ENCODE measurements around the gene ALDH8A1. TPM values are rescaled to one million over a fixed set of nuclear protein-coding genes. Genes with fewer than 3 reads are reported as not detected.

The ALDH8A1 gene
- total RNA-seq, 1 donor from 2014 or later: 1.6 TPM

- intact Hi-C loops (cut with micrococcal nuclease): no loop called here
- no peak overlapping the region for H3K27ac Mint-ChIP-seq
- peaks cover 58% of the 10 kb centered on the region for H3K36me3 Mint-ChIP-seq (ENCODE audit: low read depth)
- no peaks in the 10 kb centered on the region for H3K27me3 Mint-ChIP-seq (ENCODE audit: insufficient read depth)
- no peak overlapping the region for H3K4me3 Mint-ChIP-seq
- H3K9me3 Mint-ChIP-seq: peaks cover 25% of the 10 kb centered on the region
- no peak for DNase-seq (ENCODE audit: low spot score)
- H3K4me1 Mint-ChIP-seq (ENCODE audit: low read depth): peaks cover 28% of the 10 kb centered on the region
Measured at GRCh38 chr6:134974370-134974769, 24.5 kb upstream of the ALDH8A1 start.

- no peak for DNase-seq (ENCODE audit: low spot score)
- Mint-ChIP-seq H3K4me3 (no peak overlapping the region), H3K36me3 (ENCODE audit: low read depth) (peaks cover 46% of the 10 kb centered on the region), H3K27ac (no peak overlapping the region), H3K4me1 (ENCODE audit: low read depth) (peaks cover 6% of the 10 kb centered on the region), H3K27me3 (ENCODE audit: insufficient read depth) (no peaks in the 10 kb centered on the region), H3K9me3 (no peaks in the 10 kb centered on the region)
- intact Hi-C loops (cut with micrococcal nuclease): no loop called here
Measured at GRCh38 chr6:134967711-134968110, 17.8 kb upstream of the ALDH8A1 start.

- intact Hi-C loops (cut with micrococcal nuclease): no loop called here
- Mint-ChIP-seq H3K36me3 (ENCODE audit: low read depth) (peaks cover 52% of the 10 kb centered on the region), H3K9me3 (no peaks in the 10 kb centered on the region), H3K4me3 (no peak overlapping the region), H3K27me3 (ENCODE audit: insufficient read depth) (no peaks in the 10 kb centered on the region), H3K27ac (no peak overlapping the region), H3K4me1 (ENCODE audit: low read depth) (peaks cover 12% of the 10 kb centered on the region)
- DNase-seq (ENCODE audit: low spot score): no peak
Measured at GRCh38 chr6:134964451-134965203, 14.7 kb upstream of the ALDH8A1 start.

- intact Hi-C loops (cut with micrococcal nuclease): no loop called here
- Mint-ChIP-seq H3K27ac (no peak overlapping the region), H3K4me1 (ENCODE audit: low read depth) (peaks cover 16% of the 10 kb centered on the region), H3K4me3 (no peak overlapping the region), H3K36me3 (ENCODE audit: low read depth) (peaks cover 51% of the 10 kb centered on the region), H3K27me3 (ENCODE audit: insufficient read depth) (no peaks in the 10 kb centered on the region), H3K9me3 (no peaks in the 10 kb centered on the region)
- no peak for DNase-seq (ENCODE audit: low spot score)
Measured at GRCh38 chr6:134962421-134962820, 12.5 kb upstream of the ALDH8A1 start.

- Mint-ChIP-seq H3K4me3 (no peak overlapping the region), H3K9me3 (no peaks in the 10 kb centered on the region), H3K27ac (peak overlapping the region; percentile 5), H3K36me3 (ENCODE audit: low read depth) (peaks cover 49% of the 10 kb centered on the region), H3K27me3 (ENCODE audit: insufficient read depth) (no peaks in the 10 kb centered on the region), H3K4me1 (ENCODE audit: low read depth) (peaks cover 22% of the 10 kb centered on the region)
- intact Hi-C loops (cut with micrococcal nuclease): loop anchor here (1.0 to 2.0 kb wide), 2 partner anchors 18 to 223 kb away; no protein-coding TSS in a partner anchor
- no peak for DNase-seq (ENCODE audit: low spot score)
Measured at GRCh38 chr6:134961366-134961765, 11.5 kb upstream of the ALDH8A1 start.

GRCh38 chr6:134959603-134960002 is 9.7 kb upstream of the ALDH8A1 start:
- Mint-ChIP-seq H3K4me1 (ENCODE audit: low read depth) (peaks cover 29% of the 10 kb centered on the region), H3K4me3 (no peak overlapping the region), H3K36me3 (ENCODE audit: low read depth) (peaks cover 41% of the 10 kb centered on the region), H3K27ac (no peak overlapping the region), H3K27me3 (ENCODE audit: insufficient read depth) (no peaks in the 10 kb centered on the region), H3K9me3 (no peaks in the 10 kb centered on the region)
- no peak for DNase-seq (ENCODE audit: low spot score)
- intact Hi-C loops (cut with micrococcal nuclease): loop anchor here (2.0 kb wide), 1 partner anchor 225 kb away; no protein-coding TSS in a partner anchor

- no peak overlapping the region for H3K27ac Mint-ChIP-seq
- H3K27me3 Mint-ChIP-seq (ENCODE audit: insufficient read depth): no peaks in the 10 kb centered on the region
- intact Hi-C loops (cut with micrococcal nuclease): loop anchor here (1.0 kb wide), 2 partner anchors 23 to 227 kb away; no protein-coding TSS in a partner anchor
Measured at GRCh38 chr6:134956676-134957075, 6.8 kb upstream of the ALDH8A1 start.

GRCh38 chr6:134956032-134956431 is 6.1 kb upstream of the ALDH8A1 start:
- Mint-ChIP-seq H3K4me3 (no peak overlapping the region), H3K27me3 (ENCODE audit: insufficient read depth) (no peaks in the 10 kb centered on the region), H3K9me3 (no peaks in the 10 kb centered on the region), H3K36me3 (ENCODE audit: low read depth) (peaks cover 19% of the 10 kb centered on the region), H3K4me1 (ENCODE audit: low read depth) (peaks cover 20% of the 10 kb centered on the region), H3K27ac (no peak overlapping the region)
- intact Hi-C loops (cut with micrococcal nuclease): loop anchor here (1.0 kb wide), 2 partner anchors 23 to 227 kb away; no protein-coding TSS in a partner anchor
- DNase-seq (ENCODE audit: low spot score): no peak

More at GRCh38 chr6:134956676-134957075, 6.8 kb upstream of the ALDH8A1 start:
- Mint-ChIP-seq H3K4me3 (no peak overlapping the region), H3K9me3 (no peaks in the 10 kb centered on the region), H3K36me3 (ENCODE audit: low read depth) (peaks cover 25% of the 10 kb centered on the region), H3K4me1 (ENCODE audit: low read depth) (peaks cover 27% of the 10 kb centered on the region)
- no peak for DNase-seq (ENCODE audit: low spot score)

GRCh38 chr6:134954272-134955000 is 4.5 kb upstream of the ALDH8A1 start:
- Mint-ChIP-seq H3K4me3 (no peak overlapping the region), H3K4me1 (ENCODE audit: low read depth) (peaks cover 17% of the 10 kb centered on the region), H3K27me3 (ENCODE audit: insufficient read depth) (no peaks in the 10 kb centered on the region), H3K27ac (no peak overlapping the region), H3K9me3 (no peaks in the 10 kb centered on the region), H3K36me3 (ENCODE audit: low read depth) (peaks cover 11% of the 10 kb centered on the region)
- DNase-seq (ENCODE audit: low spot score): no peak
- intact Hi-C loops (cut with micrococcal nuclease): no loop called here

- H3K4me3 Mint-ChIP-seq: no peak overlapping the region
- no peaks in the 10 kb centered on the region for H3K27me3 Mint-ChIP-seq (ENCODE audit: insufficient read depth)
- H3K4me1 Mint-ChIP-seq (ENCODE audit: low read depth): peaks cover 7% of the 10 kb centered on the region
- peak overlapping the region; percentile 19 for H3K27ac Mint-ChIP-seq
- intact Hi-C loops (cut with micrococcal nuclease): no loop called here
- H3K9me3 Mint-ChIP-seq: no peaks in the 10 kb centered on the region
- DNase-seq (ENCODE audit: low spot score): no peak
- H3K36me3 Mint-ChIP-seq (ENCODE audit: low read depth): no peaks in the 10 kb centered on the region
Measured at GRCh38 chr6:134951494-134952263, 1.8 kb upstream of the ALDH8A1 start.

GRCh38 chr6:134950482-134950881 is 581 bp upstream of the ALDH8A1 start:
- H3K27me3 Mint-ChIP-seq (ENCODE audit: insufficient read depth): no peaks in the 10 kb centered on the region
- no peak for DNase-seq (ENCODE audit: low spot score)
- H3K4me1 Mint-ChIP-seq (ENCODE audit: low read depth): peaks cover 5% of the 10 kb centered on the region
- H3K36me3 Mint-ChIP-seq (ENCODE audit: low read depth): no peaks in the 10 kb centered on the region
- no peak overlapping the region for H3K27ac Mint-ChIP-seq
- H3K9me3 Mint-ChIP-seq: no peaks in the 10 kb centered on the region
- intact Hi-C loops (cut with micrococcal nuclease): no loop called here
- H3K4me3 Mint-ChIP-seq: no peak overlapping the region

- Mint-ChIP-seq H3K36me3 (ENCODE audit: low read depth) (no peaks in the 10 kb centered on the region), H3K9me3 (no peaks in the 10 kb centered on the region), H3K4me3 (no peak overlapping the region), H3K4me1 (ENCODE audit: low read depth) (no peaks in the 10 kb centered on the region), H3K27ac (no peak overlapping the region), H3K27me3 (ENCODE audit: insufficient read depth) (no peaks in the 10 kb centered on the region)
- intact Hi-C loops (cut with micrococcal nuclease): no loop called here
- no peak for DNase-seq (ENCODE audit: low spot score)
Measured at GRCh38 chr6:134948691-134949090, 1.2 kb downstream of the ALDH8A1 start.
